HG03469 (cell line): ENCODE data around the gene LRRC74B.
"Not testable (repeated sequence)": the region's sequence is repeated elsewhere in the genome, so short reads cannot be mapped to it uniquely, and the experiment has no call there.

ENCODE experiments used
- ATAC-seq: cut with Tn5 transposase; IDR thresholded peaks from one replicate; pipeline ENCODE4 v1.9.1; 2021; ENCODE audit warnings: mild to moderate bottlenecking, moderate library complexity, moderate number of reproducible peaks; ENCODE audit not compliant: unreplicated experiment

Gene LRRC74B

DNA sequence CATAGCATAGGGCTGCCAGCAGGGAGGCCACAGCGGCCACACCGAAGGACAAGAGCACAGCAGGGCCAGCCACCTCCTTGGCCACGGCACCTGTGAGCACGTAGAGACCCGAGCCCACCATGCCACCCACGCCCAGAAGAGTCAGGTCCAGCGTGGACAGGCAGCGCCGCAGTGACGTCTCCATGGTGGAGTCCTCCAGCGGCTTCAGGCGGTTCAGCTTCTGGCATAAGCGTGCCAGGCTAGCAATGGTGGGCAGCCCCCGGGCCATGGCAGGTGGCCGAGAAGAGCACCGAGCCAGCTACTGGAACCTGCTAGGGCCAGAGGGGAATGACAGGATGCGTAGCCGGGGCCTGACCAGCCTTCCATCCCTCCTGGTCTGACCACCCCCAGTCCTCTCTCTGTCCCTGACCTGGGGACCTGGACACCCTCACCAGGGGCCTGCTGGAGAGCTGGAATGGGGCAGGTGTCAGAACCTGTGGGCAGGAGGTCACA is 14.2 kb upstream of the LRRC74B start:
- no peak for ATAC-seq

DNA sequence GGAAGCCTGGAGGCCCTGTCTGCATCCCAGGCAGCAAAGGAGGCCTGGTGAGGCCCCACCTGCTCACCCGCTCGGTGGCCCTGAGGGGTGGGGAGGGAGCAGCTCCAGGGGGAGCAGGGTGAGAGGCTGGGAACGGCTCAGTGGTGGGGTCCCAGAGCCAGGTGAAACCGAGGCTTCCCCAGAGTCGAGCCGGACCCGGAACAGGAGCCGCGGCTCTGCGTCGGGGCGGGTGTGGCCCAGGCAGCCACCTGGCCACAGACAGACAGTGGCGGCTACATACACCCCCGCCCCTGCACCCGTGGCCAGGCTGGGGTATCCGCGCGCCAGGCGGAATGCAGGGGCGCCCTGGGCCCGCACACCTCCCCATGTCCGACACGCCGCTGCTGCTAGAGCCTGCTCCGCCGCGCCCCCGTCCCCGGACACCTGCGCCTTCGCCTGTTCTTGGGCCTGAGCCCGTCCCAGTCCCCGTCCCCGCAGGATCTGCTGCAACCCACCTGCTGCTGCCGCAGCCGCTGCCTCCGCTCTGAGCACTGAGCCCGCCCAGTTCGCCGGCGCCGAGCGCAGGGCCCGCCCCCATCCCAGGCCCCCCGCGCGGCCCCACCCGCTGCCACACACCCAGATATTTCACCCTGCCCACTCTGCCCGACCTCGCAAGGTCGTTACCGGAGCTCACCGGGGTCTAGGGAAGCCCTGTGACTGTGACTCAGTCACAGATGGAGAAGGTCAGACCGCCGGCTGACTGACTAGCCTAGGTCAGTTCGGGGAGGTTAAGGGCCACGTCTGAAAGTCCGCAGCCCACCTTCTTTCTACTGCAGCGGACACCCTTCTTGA is 13.5 kb upstream of the LRRC74B start, which contains the start of gene SLC7A4:
SLC7A4 (minus strand) TSS at position 525 of the 831 bp plus-strand sequence. CDS start 749 bp downstream, outside the sequence.
- no peak for ATAC-seq

DNA sequence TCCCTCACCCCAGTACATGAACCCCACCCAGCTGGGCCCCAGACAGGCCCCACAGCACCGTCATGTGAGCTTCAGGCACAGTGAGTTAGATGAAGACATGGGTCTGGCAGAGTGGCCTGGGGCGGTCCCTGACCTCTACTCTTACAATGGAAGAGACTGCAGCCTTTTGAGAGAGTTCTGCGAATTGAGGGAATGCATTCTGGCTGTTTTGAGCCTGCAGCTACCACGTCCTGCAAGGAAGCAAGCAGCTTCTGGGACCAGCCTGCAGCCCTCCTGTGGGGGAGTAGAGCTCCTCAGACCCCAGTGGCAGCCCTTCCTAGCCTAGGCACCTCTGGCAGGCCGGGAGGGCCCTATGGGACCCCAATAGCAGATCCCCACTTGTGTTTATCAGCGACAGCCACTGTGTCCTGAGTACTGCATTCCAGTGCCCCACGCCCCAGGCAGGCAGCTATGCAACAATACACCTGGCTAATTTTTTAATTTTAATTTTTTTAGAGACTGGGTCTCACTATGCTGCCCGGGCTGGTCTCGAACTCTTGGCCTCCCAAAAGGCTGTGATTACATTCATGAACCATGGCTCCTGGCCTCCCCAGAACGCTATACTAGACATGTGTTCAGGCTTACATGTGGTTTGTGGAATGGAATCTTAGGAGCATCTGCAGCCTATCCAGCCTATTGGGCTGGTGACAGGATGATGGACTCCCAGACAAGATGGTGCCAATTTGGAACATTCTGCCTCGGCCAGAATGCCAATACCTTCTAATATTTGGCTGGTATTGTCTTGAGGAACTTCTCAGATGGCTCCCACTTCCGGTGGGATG is 12.7 kb upstream of the LRRC74B start:
- ATAC-seq = no peak

DNA sequence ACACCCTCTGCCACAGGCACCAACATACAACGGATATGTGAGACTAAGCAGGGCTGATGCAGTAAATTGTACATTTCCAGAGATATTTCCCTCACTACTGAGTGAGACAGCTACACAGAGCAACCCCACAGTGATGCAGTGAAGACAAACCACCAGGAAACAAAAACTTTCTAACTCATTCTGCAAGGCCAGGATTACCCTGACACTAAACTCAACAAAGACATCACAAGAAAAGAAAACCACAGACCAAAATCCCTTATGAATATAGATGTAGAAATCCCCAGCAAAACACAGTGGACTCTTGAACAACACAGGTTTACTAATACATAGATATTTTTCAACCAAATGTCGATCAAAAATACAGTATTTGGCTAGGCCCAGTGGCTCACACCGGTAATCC is 11.9 kb upstream of the LRRC74B start:
- no peak for ATAC-seq

DNA sequence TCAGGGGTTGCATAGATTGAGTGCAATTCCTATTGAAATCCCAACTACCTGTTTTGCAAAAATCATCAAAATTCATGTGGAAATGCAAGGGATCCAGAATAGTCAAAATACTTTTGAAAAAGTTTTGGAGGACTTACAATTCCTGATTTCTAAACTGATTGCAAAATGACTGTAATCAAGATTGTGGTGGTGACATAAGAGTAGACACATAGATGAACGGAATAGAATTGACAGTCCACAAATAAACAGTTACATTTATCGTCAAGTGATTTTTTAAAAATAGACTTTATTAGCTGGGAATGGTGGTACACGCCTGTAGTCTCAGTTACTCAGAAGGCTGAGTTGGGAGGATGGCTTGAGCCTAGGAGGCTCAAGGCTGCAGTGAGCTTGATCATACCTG is 10.8 kb upstream of the LRRC74B start:
- no peak for ATAC-seq

DNA sequence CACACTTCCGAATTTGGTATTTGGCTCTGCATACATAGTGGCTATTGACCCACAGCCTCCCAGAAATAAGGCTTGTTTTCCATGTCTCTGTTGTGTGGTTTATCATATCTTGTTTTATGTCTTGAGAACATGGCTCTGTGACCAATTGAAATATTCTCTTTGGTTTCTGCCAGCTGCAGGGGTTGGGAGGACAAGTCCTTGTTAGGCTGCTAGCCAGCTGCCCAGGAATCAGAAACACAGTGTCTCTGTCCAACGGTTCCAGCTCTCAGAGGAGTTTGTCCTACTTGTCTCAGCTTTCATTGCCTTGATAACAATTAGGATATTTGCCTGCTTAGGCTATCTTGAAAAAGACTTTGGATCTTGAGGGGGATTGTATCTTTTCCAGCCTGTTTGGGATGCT is 7.3 kb upstream of the LRRC74B start:
- no peak for ATAC-seq

DNA sequence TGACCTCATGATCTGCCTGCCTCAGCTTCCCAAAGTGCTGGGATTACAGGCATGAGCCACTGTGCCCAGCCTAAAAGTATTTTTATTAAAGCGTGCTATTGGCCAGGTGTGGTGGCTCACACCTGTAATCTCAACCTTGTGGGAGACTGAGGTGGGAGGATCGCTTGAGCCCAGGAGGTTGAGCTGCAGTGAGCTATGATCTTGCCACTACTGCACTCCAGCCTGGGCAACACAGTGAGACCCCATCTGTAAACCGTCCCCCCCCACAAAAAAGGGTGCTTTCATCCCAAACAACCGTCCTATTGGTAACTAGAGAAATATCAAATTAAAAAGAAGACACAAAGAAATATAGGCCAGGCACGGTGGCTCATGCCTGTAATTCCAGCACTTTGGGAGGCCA is 6.6 kb upstream of the LRRC74B start:
- ATAC-seq = not testable (repeated sequence)

DNA sequence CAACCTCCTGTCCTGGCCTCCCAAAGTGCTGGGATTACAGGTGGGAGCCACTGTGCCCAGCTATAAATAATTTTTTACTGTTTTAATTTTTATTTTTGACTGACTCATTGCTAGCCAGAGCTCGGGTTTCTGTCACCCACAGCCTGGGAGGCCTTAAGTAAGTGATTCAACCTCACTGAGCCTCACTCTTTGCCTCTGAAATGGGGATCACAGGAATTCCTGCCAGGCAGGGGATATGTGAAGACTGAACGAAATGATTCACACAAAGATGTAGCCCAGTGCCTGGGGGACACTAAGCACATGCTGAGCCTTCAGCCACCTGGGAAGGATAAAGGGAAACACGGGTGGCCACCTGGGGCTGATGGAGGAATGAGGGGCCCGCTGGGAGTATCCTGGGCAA is 3.8 kb upstream of the LRRC74B start:
- no peak for ATAC-seq

DNA sequence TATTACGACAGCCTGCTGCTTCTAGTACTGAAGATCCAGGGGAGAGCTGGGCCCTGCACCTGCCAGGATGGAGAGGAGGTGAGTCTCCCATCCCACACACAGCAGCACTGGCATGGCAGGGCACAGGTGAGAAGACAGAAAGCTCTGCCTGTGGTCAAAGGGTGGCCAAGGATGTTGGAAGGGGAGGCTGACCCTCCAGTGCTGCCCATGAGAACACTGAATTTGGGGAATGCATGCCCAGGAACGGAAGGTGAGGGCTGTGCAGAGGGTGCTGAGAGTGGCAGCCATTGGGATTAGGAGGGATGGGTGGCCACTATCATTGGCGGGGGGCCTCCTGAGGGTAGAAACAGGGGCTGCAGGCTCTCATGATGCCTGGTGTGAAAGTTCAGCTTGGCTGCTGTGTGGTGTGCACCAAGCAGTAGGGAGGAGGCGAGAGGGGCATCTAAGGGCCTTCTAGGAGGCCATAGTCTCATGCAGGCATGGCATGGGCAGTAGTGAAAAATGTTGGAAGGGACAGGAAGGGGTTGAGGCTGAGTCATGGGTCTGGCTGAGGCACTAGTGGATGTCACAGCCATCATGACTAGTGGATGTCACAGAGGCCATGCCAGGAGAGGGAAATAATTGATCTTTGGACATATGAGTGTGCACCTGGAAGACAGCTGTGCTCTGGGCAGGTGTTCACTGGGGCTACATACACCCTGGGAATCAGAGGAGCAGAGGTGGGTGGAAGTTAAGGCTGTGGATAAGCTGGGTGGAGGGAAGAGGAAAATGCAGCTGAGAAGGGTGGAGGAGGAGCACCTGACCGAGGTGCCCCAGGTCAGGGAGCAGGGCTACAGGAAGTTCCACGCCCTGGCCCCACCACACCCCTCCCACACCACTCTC is 2.5 kb upstream of the LRRC74B start:
- ATAC-seq = no peak

DNA sequence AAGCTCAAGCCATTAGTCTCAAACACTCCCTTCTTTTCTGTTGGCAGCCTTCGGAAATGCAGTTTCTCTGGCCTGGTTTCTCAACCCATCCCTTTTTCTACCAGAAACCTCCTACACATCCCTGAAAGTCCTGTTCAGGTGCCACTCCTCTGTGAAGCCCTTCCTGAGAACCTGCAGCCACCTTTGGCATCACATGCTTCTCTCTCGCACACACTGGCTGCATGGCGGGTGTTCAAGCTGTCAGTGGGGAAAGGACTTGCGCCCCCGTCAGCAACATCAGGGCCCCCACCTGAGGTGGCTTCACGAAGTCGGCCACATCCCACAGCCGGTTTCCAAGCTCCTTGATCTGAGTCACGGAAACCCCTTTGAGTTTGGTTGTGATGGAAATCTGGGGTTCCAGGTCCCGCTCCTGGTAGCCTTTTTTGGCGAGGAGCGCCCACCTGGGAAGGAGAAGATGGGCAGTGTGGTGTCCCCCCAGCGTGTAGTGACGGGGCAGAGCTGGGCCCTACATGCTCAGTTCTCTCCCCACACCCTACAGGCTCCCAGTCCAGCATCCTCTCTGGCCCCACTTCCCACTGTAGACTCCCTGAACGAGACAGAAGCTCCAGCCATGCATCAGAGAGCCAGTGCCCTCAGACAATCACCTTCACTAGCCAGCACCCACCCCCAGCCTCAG is 1.7 kb upstream of the LRRC74B start:
- no peak for ATAC-seq

DNA sequence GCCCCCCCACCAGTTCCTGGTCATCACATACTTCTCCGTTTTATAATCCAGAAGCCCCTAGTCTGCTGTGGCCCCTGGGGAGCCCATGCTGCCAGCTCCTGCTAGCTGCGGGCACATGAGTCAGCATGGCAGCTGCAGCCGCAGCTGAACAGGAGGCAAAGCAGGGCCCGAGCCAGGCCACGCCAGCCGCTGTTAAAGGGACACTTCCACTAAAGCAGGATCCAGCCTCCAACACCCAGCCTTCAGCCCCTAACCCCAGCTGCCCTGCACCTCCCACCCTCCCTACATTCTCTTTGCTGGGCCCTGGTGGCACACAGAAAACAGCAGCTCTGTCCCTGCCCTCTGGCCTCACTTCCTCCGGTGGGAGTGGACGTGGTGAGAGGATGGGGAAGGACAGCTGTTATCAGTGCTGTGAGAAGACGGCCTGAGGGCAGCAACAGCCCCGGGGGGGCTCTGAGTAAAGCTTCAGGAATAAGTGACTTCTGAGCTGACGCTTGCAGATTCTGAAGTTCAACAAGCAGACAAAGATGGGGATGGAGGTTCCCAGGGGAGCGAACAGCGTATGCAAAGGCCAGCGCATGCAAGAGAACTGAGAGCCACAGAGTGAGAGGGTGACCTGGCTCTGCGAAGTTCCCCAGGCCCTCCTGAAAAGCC is 688 bp upstream of the LRRC74B start:
- ATAC-seq = peak; percentile 18

DNA sequence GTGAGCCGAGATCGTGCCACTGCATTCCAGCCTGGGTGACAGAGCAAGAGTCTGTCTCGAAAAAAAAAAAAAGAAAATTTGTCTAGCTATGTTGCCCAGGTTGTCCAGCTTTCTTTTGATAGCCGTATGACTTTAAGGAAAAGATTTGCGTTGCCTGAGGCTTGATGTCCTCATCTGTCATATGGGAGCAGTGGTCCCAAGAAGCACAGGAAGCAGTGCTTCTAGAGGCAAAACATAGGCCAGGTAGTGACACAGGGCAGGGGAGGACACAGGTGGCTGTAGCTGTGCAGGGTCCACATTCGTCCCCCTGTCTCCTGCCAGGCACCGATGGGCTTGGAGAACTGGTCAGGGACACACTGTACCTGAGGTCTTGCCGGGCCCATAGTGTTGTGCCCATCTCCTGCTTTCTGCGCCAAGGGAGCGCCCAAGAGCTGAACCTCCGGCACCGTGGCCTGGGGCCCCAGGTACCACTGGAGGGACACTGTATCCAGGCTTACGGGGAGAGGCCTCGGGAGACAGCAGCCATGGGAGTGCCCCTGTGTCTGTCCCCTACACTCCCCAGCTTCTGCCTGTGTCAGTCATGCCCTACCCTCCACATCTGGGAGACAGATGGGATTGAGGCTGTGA is 1.4 kb downstream of the LRRC74B start:
- no peak for ATAC-seq

DNA sequence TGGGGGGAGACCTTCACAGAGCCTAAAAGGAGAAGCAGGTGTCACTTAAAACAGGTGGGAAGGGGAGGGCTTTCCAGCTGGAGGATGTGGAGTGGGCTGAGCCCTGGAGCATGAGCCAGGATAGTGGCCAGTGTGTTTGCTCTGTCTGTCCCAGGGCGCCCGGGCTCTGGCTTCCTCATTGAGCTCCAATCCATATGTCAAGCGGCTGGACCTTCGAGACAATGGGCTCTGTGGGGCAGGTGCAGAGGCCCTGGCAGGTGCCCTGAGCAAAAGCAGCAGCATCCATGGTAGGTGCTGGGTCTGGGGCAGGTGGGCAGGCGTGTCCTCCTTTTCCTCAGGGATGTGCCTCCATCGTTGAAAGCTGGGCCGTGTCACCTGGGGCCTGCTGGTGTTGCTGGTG is 2.0 kb downstream of the LRRC74B start:
- no peak for ATAC-seq

DNA sequence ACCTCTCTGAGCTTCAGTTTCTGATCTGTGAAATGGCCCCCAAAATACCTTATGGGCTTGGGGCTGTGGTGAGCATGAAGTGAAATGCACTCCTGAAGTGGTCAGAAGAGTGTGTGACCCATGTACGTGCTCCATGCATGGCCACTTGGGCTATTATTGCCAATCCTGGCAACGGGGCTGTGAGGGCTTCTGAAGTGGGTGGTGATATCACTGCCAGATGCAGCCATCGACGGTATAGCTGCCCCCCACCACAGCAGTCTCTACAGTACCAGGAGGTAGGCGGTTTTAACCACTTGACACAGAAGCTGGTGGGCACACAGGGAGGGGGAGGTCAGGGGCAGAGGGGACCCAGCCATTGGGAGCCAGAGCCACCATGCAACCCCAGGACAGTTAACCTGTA is 2.7 kb downstream of the LRRC74B start:
- not testable (repeated sequence) for ATAC-seq

DNA sequence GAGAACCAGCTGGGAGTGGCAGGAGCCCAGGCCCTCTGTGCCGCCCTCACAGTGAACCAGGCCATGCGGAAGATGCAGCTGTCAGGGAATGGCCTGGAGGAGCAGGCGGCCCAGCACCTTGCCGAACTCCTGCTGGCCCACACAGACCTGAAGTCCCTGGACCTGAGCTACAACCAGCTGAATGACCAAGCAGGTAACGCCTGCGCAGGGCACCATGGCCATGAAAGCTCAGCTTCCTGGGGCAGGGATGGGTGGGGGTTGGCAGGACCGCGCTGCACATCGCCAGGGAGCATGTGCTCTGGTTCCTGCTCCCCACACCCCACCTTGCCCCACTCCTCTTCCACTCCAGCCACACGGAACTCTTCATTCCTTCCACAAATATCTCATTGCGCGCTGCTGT is 3.2 kb downstream of the LRRC74B start:
- not testable (repeated sequence) for ATAC-seq

DNA sequence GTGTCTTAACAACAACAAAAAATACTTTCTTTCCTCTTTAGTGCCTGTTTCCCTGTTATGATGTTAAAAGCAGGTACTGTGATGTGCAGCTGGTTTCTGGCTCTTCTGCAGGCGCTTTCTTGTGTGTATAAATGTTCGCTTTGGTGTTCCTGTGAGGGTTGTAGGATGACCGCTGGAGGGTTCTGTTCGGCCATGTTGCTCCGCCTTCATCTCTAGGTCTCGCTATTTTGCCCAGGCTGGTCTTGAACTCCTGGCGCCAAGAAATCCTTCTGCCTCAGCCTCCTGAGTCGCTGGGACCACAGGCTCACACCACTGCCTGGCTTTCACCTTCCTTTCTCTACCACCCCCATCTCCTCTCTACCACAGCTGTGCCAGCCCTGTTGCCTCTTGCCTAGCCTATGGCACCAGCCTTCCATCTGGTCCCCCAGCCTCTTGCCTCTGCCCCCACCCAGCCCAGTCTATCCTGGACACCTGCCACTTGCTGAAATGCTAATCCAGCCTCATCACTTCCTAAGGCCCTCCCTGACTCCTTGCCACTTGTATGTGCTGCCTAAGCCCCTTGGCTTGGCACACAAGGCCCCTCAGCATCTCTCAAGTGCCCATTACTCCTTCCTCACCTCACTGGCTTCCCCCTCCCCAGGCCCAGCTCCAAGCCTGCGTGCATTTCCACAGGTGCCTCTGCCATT is 5.5 kb downstream of the LRRC74B start:
- ATAC-seq = no peak

DNA sequence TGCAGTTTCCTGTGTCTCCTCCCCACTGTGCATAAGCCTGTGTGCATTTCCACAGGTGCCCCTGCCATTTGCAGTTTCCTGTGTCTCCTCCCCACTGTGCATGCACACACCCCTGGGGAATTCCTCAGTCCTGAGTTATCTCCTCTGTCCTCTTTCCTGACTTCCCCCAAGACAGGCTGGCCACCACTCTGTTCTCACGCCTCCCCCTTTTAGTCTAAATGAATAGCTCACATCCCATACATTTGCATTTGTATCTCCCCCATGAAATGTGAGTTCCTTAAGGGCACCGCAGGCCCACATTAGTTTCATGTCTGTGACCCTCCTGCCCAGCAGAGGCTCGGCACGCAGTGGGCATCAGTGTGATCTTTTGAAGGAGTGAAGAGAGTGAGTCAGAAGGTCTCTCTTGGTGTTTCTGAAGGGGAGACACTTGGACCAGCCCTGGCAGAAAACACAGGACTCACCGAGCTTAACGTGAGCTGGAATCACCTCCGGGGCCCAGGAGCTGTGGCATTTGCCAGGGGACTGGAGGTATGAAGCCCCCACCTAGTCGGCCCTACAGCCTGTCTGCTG is 6.2 kb downstream of the LRRC74B start:
- no peak for ATAC-seq

DNA sequence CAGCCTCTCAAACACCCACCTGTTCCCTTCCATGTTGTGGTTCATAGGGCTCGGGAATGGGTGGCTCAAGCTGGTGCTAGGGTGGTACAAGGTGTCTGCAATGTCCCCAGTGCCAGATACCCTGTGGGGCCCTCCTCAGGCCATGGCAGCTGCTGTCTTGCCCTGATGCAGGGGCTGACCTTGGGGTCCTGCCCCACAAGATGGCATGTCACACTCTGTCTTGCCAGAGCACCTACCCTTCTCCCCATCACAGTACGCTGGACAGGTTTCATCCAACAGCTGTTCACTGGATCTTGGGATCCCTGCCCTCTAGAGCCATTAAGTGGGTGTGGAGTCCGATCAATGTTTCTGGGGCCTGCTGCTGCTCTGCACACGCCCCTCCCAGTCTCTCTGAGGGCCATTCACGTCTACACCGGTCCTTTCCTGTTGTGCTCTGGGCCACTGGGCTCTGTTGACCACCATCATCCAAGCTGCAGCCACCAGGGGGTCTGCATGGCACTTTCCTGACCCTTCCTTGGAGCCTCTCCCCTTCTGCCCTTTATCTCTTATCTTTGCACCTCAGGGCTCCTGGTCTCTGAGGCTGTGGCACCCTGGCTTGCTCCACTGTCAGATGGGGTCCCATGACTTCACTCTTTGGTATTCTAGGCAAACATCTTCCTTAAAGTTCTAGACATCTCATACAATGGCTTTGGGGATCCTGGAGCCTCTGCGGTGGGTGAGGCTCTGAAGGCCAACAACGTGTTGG is 7.1 kb downstream of the LRRC74B start:
- no peak for ATAC-seq
